Activated CD8-positive, alpha-beta memory T cell treated with anti-CD3 and anti-CD28 coated beads, Interleukin-2, amount 50 U/mL, for 24 hours (primary cell): ENCODE data around the gene IFI44.

ENCODE experiments used
- DNase-seq: peaks from one replicate; pipeline ENCODE4 v3.0.0-alpha.2; 2020; ENCODE audit errors: extremely low read depth

IFI44 gene, protein sequence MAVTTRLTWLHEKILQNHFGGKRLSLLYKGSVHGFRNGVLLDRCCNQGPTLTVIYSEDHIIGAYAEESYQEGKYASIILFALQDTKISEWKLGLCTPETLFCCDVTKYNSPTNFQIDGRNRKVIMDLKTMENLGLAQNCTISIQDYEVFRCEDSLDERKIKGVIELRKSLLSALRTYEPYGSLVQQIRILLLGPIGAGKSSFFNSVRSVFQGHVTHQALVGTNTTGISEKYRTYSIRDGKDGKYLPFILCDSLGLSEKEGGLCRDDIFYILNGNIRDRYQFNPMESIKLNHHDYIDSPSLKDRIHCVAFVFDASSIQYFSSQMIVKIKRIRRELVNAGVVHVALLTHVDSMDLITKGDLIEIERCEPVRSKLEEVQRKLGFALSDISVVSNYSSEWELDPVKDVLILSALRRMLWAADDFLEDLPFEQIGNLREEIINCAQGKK

DNA sequence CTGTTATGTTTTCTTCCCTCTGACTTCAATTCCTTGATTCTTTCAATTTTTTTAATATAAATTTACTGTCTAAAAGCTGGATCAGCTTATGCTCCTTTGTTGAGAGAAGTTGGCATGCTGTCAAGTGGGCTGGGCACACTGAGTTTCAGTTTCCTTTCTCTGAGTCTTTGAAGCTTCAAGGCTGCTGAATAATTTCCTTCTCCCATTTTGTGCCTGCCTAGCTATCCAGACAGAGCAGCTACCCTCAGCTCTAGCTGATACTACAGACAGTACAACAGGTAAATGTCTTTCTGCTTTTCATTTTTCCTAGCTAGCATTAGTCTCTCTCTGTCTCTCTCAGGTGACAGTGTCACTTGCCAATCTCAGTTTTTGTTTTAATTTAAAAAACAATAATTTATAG is at the start of gene IFI44:
TSS of gene IFI44 (plus strand) at position 204 of the 400 bp plus-strand sequence. CDS start 365 bp downstream, outside the sequence.
- peak; percentile 39 for DNase-seq

DNA sequence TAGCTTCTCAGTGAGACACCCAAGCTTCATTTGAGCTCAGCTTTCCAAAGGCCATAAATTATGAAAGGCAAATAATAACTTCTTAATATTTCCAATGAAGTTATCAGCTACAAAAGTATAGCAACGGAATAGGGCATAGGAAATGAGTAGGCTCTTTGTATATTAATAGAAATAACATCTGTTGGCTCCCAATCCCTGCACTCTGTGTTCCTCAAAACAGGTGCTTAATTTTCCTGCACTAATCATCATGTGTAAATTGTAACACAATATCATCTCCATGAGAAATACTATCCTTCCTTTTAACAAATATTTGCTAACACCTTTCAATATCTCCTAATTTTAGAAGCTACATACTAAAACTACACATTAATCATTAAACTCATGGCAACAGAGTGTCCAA is 48.6 kb upstream of the IFI44 start:
- DNase-seq, result no peak

DNA sequence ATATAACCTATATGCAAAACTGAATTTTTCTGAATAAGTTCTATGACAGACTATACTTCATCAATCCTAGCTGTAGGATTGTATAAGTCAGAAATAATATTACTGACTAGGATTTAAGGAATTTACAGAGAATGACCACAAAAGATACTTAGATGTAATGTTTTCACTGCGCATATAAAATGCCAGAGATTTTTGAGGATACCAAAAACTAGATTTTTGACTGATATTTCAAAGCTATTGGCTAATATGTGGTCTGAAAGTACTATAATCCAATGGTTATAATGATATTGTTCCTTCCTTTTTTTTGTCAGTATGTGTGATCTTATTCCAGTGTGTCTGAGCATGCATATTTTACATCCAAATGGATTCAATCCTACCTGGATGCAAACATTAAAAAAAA is 46.4 kb upstream of the IFI44 start:
- no peak for DNase-seq

DNA sequence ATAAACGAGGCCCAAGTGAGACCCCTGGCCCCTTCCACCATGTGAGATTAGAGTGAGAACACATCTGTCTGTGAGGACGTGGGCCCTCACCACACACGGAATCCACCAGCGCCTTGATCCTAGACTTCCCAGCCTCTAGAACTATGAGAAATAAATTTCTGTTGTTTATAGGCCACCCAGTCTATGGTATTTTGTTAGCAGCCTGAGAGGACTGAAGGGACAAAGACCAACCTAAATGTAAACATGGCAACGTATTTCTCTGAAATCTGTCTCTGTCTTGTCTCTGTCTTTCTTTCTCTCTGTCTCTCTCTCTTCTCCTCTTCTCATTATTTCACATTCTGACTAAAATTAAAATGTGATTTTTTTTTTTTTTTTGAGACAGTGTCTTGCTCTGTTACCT is 45.0 kb upstream of the IFI44 start:
- no peak for DNase-seq

DNA sequence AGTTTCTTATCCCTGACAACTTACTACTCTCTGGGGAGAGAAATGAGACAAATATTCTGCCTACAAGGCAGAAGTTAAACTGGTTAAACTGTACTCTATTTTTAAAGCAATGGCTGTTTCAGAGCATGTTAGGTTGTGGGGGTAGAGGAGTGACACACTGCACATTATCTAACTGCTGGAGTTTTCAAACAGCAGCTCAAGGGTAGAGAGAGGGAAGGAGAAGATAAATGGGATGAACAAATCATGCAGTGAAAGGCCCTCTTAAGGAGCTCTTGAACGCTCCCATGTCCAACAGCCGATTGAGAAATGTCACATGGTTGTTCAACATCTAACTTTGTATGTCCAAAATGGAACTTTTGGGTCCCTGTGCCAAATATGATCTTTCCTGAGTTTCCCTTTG is 43.4 kb upstream of the IFI44 start:
- DNase-seq, result no peak

DNA sequence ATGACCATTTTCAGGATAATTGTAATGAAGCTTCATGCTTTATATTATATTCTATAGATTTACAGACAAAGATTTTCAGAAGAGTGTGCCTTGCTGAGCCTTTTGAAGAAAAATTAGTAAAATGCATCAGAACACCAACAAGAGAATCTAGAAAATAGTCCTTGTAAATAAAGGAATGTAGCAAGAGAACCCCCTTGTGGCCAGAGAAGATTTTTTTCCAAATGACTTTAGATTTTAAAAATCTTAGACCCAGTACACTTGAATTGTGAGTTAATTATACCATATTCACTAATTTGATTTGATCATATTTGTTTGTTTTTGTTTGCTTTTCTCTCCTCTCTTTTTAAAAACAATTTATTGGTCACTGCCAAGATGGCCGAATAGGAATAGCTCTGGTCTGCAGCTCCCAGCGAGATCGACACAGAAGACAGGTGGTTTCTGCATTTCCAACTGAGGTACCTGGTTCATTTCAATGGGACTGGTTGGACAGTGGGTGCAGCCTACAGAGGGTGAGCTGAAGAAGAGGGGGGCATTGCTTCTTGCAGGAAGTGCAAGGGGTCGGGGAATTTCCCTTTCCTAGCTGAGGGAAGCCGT is 42.2 kb upstream of the IFI44 start:
- no peak for DNase-seq

DNA sequence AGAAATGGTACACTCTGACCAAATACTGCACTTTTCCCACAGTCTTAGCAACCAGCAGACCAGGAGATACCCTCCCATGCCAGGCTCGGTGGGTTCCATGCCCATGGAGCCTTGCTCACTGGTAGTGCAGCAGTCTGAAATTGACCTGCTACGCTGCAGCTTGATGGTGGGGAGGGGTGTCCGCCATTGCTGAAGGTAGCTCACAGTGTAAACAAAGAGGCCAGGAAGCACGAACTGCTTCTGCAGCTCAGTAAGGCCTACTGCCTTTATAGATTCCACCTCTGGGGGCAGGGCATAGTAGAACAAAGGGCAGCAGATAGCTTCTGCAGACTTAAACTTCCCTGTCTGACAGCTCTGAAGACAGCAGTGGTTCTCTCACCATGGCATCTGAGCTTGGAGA is 41.7 kb upstream of the IFI44 start:
- DNase-seq, result no peak

DNA sequence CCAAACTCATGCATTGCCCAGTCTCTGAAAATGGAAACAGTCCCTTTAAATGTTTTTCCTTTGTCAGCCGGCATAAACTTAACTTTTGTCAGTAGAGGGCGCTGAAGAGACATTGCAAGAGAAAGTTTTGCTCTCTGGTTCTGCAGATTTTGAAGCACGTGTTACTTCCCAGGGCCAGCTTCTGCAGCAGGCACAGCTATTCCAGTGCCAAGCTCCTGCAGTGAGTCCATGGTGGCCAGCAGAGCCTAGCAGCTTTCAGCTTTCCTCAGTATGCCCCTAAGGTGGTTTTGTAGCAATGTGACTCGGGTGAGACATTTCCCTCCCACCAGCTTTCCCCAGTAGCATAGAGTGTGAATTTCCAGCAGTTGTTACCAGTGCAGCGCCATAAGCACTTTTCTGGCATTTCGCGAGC is 32.0 kb upstream of the IFI44 start:
- no peak for DNase-seq

DNA sequence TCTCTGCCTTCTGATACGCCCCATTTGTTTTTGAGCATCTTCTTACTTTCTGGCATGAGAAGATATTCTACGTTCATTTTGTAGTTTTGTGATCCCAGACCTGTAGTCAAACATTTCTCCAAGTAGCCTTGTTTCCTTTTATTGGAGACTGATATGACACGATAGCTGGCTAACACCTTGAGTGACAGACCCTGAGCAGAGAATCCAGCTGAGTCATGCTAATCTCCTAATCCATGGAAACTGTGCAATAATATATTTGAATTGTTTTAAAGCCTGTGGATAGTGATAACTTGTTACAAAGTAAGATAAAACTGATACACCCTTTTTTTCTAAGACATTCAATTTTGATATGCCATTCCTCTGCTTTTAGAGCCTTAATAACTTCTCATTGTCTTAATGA is 30.6 kb upstream of the IFI44 start:
- no peak for DNase-seq

DNA sequence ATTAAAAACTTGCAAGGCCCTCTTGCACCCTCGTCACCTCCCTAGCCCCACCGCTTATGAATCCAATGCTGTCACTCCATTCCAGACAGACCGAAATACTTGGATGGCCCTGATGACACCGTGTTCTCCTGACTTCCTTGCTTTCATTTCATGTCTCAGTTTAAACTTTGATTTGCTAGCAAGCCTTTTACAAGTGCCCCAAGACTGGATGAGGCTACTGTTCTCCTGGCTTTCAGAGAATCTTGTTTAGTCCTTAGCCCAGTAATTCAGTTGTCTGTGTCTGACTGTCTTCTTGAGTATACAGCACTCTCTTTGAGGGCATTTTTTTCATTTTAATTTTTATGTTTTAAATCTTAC is 30.2 kb upstream of the IFI44 start:
- no peak for DNase-seq

DNA sequence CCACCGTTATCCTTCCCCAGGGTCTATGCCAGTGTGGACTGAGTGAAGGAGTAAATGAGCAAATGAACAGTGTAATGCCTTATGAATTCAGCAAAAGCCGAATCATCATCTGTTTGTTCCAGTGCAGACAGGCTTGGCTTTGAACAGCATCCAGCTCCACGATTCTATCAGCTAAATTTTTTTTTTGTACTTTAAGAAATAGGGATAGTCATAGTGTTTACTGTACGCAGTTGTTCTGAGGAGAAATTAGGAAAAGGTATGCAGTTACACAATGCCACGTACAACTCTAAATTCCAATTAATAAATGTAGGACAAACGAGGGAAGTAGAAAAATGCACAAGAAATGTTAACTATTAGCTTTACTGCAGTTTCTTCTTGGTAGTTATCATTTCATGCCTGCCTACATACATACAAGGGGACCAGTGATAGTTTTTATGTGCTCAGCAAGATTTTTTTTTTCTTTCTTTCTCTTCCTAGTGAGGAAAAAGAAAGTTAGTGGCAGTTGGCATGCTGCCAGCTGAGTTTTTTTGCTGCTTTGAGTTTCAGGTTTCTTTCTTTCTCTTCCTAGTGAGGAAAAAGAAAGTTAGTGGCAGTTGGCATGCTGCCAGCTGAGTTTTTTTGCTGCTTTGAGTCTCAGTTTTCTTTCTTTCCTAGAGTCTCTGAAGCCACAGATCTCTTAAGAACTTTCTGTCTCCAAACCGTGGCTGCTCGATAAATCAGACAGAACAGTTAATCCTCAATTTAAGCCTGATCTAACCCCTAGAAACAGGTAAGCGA is 29.6 kb upstream of the IFI44 start, which contains the start of gene IFI44L:
TSS of gene IFI44L (plus strand) at position 646 of the 777 bp plus-strand sequence. CDS start 7,468 bp downstream, outside the sequence.
- DNase-seq, result no peak

DNA sequence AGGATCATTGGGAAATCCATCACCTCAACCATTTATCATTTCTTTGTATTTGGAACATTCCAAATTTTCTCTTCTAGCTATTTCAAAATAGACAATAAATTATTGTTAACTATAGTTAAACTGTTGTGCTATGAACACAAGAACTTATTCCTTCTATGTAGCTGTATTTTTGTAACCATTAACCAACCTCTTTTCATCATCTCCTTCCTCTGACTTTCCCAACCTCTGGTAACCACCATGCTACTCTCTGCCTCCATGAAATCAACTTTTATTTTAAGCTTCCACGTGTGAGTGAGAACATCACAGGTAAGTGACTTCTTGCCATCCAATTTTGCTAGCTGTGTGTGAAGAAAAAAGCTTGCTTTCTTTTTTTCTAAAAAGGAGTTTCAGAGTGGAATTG is 29.0 kb upstream of the IFI44 start:
- DNase-seq, result no peak

DNA sequence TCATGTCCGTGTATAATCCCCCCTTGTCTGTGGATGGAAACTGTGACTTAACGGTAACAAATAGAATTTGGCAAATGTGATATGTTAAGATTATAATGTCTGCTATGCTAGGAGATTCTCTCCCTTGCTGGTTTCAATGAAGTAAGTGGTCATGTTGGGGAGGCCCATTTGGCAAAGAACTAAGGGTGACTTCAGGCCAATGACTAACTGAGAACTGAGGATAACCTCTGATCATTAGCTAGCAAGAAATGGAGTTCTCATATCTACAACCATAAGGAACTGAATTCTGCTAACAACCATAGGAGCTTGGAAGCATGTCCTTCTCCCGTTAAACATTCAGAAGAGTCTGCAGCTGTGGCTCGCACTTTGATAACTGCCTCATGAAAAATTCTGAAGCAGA is 27.1 kb upstream of the IFI44 start:
- DNase-seq, result no peak

DNA sequence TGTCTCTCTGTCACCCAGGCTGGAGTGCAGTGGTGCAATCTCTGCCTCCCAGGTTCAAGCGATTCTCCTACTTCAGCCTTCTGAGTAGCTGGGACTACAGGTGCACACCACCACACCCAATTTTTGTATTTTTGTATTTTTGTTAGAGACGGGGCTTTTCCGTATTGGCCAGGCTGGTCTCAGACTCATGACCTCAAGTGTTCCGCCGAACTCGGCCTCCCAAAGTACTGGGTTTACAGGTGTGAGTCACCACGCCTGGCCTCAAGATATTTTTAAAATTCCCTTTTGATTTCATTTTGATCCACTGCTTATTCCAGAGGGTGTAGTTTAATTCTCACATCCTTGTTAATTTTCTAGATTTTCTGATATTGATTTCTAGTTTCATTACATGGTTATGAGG is 25.6 kb upstream of the IFI44 start:
- DNase-seq, result no peak

DNA sequence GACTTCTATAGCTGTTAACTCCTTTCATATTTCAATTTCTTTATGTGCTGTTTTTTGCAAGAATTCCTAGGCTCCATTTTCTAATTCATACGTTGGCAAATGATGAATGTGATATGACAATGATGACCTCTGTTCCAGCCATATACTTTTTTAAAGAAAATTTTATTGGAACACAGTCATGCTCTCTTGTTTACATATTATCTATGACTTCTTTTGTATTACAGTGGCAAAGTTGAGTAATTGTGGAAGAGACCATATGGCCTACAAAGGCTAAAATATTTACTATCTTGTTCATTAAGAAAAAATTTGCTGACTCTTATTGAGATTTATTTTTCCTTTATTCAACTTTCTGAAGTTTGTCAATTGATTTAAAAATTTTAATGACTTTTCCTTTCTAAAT is 22.3 kb upstream of the IFI44 start:
- no peak for DNase-seq

DNA sequence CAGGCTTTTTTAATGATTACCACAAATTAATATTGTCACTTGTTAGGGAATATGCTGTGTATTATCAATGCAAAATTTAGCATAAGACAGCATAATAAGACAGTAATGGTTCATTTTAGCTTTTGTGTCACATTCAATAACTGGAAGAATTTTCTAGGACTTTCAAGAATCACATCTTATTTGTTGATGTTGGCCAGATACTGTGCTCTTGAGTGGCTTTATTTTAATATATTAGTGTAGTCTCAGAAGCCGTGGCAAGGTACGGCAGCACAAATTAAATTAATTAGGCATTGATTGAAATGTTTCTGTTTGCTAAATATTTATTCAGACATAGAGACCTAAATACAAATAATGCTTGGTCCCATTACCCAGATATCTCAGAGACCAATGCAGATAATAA is 19.0 kb upstream of the IFI44 start:
- no peak for DNase-seq

DNA sequence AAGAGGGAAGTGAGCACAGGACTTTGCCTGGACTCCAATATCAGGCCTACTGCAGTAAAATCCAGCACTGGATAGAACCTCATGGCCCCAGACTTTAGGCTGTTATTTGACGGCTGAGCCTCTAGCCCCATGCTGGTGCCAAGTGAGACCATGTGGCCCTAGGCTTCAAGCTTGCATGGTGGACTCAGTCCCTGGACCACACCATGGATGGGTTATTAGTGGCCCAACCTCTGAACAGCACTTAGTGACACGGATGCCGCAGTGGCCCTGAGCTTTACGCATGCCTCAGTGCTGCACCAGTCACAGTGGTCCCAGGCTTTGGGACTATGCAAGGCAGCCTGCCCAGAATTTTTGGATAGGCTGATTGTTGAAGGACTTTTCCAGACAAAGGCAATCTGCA is 16.4 kb upstream of the IFI44 start:
- DNase-seq, result no peak

DNA sequence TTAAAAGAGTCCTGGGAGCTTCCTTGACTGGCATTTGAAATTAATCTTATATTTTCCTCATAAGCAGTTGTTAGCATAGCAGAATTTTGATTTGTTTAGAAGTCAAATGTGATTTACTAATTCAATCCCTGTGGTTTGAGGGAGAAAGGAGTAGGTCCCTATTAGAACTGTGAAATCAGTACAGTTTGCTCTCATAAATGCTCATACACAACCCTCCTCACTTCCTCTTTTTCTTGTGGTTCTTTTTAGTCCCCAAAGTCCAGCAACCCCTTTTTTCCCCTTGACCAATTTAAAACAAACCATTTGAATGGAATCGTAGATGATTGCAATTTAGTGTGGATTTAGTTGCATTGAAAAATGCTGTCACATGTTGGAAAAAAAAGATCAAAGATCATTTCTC is 9.2 kb upstream of the IFI44 start:
- no peak for DNase-seq

DNA sequence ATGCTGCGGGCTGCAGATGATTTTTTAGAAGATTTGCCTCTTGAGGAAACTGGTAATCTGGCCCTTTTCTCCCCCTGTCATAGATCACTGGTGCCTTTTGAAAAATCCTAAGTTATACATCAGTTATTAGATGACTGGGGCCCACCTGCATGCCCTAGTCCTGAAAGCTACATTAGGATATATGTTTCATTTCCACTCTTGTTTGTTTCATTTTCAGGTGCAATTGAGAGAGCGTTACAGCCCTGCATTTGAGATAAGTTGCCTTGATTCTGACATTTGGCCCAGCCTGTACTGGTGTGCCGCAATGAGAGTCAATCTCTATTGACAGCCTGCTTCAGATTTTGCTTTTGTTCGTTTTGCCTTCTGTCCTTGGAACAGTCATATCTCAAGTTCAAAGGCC is 8.1 kb upstream of the IFI44 start:
- no peak for DNase-seq

DNA sequence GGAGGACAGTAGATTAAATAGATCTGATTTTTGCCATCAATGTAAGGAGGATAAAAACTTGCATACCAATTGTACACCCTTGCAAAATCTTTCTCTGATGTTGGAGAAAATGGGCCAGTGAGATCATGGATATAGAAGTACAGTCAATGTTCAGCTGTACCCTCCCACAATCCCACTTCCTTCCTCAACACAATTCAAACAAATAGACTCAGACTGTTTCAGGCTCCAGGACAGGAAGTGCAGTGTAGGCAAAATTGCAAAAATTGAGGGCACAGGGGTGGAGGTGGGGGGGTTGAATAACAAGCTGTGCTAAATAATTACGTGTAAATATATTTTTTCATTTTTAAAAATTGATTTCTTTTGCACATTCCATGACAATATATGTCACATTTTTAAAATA is 3.9 kb upstream of the IFI44 start:
- no peak for DNase-seq

DNA sequence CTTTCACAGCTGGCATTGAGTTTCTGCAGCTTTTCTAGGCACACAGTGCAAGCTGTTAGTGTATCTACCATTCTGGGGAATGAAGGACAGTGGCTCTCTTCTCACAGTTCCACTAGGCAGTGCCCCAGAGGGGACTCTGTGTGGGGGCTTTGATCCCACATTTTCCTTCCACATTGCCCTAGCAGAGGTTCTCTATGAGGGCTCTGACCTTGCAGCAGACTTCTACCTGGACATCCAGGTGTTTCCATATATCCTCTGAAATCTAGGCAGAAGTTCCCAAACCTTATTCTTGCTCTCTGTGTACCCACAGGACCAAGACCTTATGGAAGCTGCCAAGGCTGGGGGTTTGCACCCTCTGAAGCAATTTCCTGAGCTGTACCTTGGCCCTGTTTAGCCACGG is 2.4 kb upstream of the IFI44 start:
- no peak for DNase-seq

DNA sequence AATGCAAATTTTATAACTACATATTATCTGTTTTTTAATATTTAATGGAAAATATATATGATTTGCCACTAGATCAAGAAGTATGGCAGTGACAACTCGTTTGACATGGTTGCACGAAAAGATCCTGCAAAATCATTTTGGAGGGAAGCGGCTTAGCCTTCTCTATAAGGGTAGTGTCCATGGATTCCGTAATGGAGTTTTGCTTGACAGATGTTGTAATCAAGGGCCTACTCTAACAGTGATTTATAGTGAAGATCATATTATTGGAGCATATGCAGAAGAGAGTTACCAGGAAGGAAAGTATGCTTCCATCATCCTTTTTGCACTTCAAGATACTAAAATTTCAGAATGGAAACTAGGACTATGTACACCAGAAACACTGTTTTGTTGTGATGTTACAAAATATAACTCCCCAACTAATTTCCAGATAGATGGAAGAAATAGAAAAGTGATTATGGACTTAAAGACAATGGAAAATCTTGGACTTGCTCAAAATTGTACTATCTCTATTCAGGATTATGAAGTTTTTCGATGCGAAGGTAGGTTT is 556 bp downstream of the IFI44 start:
- no peak for DNase-seq

DNA sequence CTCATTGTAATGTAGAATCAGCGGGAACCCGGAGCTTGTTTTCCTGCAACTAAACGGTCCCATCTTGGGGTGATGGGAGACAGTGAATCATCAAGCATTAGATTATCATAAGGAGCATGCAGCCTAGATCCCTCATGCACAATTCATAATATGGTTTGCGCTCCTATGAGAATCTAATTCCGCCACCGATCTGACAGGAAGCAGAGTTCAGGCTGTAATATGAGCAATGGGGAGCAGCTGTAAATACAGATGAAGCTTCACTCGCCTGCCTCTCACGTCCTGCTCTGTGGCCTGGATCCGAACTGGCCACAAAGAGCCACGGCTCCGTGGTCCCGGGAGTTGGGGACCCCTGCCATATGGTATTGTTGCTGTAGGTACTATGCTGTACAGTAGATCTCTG is 1.6 kb downstream of the IFI44 start:
- DNase-seq, result no peak
